GM18526 (cell line): ENCODE data around the gene TXNDC15.

Experiments
- POLR2A ChIP-seq: IDR thresholded peaks from 3 replicates; pipeline ENCODE4 v1.6.1; 2011; ENCODE audit not compliant: insufficient read length; ENCODE audit errors: extremely low read depth

TXNDC15 gene

GRCh38 chr5:134873494-134873893 is 677 bp upstream of the TXNDC15 start:
- no peak for TF ChIP-seq POLR2A

DNA sequence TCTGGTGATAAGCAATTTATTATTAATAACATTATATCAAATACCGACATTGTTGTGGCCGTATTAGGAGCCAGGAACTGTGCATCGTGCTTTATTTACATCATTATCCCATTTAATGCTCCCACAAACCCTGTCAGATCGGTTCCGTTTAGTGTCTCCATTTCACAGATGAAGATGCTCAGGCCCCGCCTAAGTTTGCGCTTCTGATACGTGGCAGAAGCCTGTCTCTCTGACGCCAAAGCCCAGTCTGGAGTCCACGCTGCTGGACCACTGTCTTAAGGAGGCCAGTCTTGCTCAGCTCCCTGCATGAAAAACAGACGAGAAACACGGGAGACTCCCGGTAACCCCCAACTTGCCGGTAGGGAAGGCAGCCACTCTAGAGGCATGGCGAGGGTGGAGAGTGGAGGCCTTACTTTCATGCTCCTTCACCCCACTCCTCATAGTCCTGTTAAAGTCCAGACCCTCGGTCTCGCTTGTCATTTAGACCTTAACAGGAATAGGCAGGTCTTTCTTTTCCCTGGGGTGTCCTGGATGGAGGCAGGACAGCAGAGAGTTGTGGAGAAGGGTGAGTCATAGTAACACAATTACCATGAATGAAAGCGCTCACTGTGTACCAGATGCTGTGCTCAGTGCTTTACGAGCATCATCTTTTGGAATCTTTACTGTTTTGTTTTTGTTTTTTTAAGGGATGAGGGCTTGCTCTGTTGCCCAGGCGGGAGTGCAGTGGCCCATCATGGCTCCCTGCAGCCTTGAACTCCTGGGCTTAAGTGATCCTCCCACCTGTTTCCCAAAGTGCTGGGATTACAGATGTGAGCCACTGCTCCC is 872 bp downstream of the TXNDC15 start:
- TF ChIP-seq POLR2A, result no peak

- no peak for TF ChIP-seq POLR2A
Measured at GRCh38 chr5:134877159-134877558, 3.0 kb downstream of the TXNDC15 start.

DNA sequence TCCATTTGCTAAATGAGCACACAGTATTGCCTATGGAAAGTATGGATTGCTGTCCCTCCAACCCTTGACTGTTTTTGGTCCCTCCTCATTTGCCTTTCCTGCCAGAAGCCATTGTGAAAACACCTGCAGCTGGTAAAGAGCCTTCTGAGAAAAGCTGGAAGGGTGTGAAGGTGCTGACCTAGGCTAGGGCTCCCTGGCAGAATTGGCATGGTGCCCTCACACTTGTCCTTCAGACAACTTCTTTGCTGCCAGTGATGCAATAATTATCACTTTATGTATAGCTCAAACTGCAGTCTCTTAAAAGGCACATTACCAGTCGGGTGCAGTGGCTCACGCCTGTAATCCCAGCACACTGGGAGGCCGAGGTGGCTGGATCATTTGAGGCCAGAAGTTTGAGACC is 4.2 kb downstream of the TXNDC15 start:
- TF ChIP-seq POLR2A, result no peak

DNA sequence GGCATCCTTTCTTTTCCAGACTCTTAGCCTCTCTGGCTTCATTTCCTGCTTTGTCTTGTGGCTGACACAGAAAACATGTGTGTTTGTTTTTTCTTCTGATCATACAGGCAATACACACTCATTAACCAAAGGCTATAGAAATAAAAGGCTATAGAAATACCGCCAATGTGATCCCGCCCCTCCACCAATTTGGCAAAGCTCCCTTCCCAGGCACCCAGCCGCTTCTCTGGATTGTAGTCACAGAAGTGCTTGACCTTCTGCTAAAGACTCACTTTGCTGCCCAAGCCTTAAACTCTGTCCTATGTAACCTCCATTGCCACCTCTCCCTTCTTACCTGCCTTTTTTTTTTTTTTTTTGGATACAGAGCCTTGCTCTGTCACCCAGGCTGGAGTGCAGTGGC is 5.3 kb downstream of the TXNDC15 start:
- TF ChIP-seq POLR2A, result no peak

DNA sequence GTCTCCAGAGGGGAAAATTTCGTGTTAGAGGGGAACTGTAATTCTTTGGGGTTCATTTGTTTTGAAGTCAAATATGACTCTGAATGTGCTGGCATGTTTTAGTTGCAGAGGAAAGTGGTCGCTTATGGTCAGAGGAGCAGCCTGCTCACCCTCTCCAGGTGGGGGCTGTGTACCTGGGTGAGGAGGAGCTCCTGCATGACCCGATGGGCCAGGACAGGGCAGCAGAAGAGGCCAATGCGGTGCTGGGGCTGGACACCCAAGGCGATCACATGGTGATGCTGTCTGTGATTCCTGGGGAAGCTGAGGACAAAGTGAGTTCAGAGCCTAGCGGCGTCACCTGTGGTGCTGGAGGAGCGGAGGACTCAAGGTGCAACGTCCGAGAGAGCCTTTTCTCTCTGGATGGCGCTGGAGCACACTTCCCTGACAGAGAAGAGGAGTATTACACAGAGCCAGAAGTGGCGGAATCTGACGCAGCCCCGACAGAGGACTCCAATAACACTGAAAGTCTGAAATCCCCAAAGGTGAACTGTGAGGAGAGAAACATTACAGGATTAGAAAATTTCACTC is 13.5 kb downstream of the TXNDC15 start:
- no peak for TF ChIP-seq POLR2A

GRCh38 chr5:134889335-134889734 is 15.2 kb downstream of the TXNDC15 start:
- no peak for TF ChIP-seq POLR2A

DNA sequence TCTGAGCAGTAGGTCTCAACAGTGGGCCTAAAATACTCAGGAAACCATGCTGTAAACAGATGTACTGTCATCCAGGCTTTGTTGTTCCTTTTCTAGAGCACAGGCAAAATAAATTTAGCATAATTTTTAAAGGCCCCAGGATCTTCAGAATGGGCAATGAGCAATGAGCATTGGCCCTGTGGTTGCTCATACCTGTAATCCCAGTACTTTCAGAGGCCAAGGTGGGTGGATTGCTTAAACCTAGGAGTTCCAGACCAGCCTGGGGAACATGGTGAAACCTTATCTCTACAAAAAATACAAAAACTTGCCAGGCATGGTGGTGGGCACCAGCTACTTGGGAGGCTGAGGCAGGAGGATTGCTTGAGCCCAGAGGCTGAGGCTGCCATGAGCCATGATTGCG is 17.3 kb downstream of the TXNDC15 start:
- no peak for TF ChIP-seq POLR2A

- no peak for TF ChIP-seq POLR2A
Measured at GRCh38 chr5:134892282-134892681, 18.1 kb downstream of the TXNDC15 start.

- no peak for TF ChIP-seq POLR2A
Measured at GRCh38 chr5:134892926-134893325, 18.8 kb downstream of the TXNDC15 start.

- no peak for TF ChIP-seq POLR2A
Measured at GRCh38 chr5:134893748-134894505, 19.8 kb downstream of the TXNDC15 start.

GRCh38 chr5:134902071-134902801 is 28.1 kb downstream of the TXNDC15 start:
- TF ChIP-seq POLR2A, result no peak

DNA sequence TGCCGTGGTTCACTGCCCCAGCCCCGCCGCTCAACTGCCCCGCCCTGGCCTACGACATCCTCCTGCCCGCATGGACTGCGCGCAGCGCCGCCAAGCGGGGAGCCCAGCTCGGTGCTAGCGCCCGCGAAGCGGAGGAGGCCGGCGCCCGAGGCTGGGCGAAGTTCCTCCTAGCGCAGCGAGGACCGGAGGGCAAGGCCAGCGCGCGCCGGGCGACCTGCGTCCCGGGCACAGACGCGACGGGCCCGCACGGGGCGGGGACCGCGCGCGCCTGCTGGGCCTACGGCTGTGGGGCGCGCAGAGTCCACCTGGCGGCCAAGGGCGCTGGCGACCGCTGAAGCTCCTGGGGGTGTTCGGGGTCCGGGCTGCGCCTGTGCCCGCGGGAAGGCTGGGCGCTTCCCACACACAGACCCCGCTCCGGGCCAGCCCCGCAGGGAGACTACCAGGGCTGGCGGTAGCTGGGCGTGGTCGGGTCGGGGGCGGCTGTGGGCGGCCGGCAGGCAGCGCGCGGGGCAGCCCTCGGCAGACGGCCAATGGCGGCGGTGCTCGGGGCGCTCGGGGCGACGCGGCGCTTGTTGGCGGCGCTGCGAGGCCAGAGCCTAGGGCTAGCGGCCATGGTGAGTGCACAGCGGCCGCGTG is 30.6 kb downstream of the TXNDC15 start, which contains the start of gene PCBD2:
Gene PCBD2 (plus strand): TSS at position 522 of the 636 bp plus-strand sequence. CDS start 9 bp downstream, at position 531.
- peak; percentile 72 for TF ChIP-seq POLR2A

GRCh38 chr5:134905246-134905996 is 31.2 kb downstream of the TXNDC15 start:
- no peak for TF ChIP-seq POLR2A
